B cell (primary cell): Measurements from ENCODE around the gene BCAR1. TPM values are rescaled to one million over a fixed set of nuclear protein-coding genes. Genes with fewer than 3 reads are reported as not detected.
"Not testable (repeated sequence)": the region's sequence is repeated elsewhere in the genome, so short reads cannot be mapped to it uniquely, and the experiment has no call there.

Source experiments
- ATAC-seq: fragments of 200-7000 bp; cut with Tn5 transposase; one replicate; pipeline ENCODE4 v1.10.0; 2021; ENCODE audit warnings: low read depth, mild to moderate bottlenecking, moderate number of reproducible peaks, moderate library complexity
- CTCF ChIA-PET: fragments of 350-600 bp; sonication (Branson Sonifier 250); formaldehyde crosslinking; loops from one replicate; lab custom pipeline; 2021; ENCODE audit warnings: antibody characterized with exemption, inconsistent platforms; lab: Charles Lee
- POLR2A ChIA-PET: fragments of 350-600 bp; sonication (Branson Sonifier 250); formaldehyde crosslinking; loops from one replicate; lab custom pipeline; 2021; ENCODE audit warnings: antibody characterized with exemption; lab: Charles Lee
- DNase-seq: peaks from one replicate; pipeline ENCODE4 v3.0.0; 2013
- H2AFZ ChIP-seq: 2 replicates; pipeline ENCODE4 v1.6.1; 2012; ENCODE audit warnings: mild to moderate bottlenecking, low read depth, low read length; ENCODE audit not compliant: insufficient read depth, poor library complexity, severe bottlenecking
- H3K27ac ChIP-seq, 2 donors: 1 replicate in 1 of 2; 2 replicates in 1 of 2; pipeline ENCODE4 v1.5.1; 2012 to 2013; ENCODE audit warnings: low read length in 2 of 2, mild to moderate bottlenecking in 2 of 2, moderate library complexity in 1 of 2
- H3K27me3 ChIP-seq, 4 experiments: fragments of 200-600 bp in 1 of 4; sonication (generic) in 1 of 4; replicated peaks in 1 of 4; 1 replicate in 2 of 4; 2 replicates in 2 of 4; pipeline versions ENCODE4 v1.6.1 to v1.7.0; 2013 to 2016; ENCODE audit warnings: low read length in 3 of 4, mild to moderate bottlenecking in 2 of 4, mixed read lengths in 1 of 4, moderate library complexity in 1 of 4; ENCODE audit not compliant: insufficient read depth in 4 of 4, control insufficient read depth in 3 of 4; ENCODE audit errors: control extremely low read depth in 1 of 4
- H3K36me3 ChIP-seq, 2 experiments: replicated peaks in 1 of 2; 1 replicate in 1 of 2; 2 replicates in 1 of 2; pipeline versions ENCODE4 v1.6.1 to v1.7.1; 2013; ENCODE audit warnings: low read length in 1 of 2; ENCODE audit not compliant: insufficient read depth in 2 of 2, control insufficient read depth in 1 of 2; ENCODE audit errors: control extremely low read depth in 1 of 2, extremely low read depth in 1 of 2
- H3K4me1 ChIP-seq, 2 donors: fragments of 200-600 bp in 1 of 2; sonication (generic) in 1 of 2; 1 replicate in 1 of 2; 2 replicates in 1 of 2; pipeline versions ENCODE4 v1.5.1 to v1.6.1; 2013 to 2017; ENCODE audit warnings: low read length in 2 of 2; ENCODE audit not compliant: control insufficient read depth in 2 of 2, insufficient read depth in 2 of 2
- H3K4me2 ChIP-seq: replicated peaks from 2 replicates; pipeline ENCODE3; 2012; ENCODE audit warnings: mild to moderate bottlenecking, low read depth, low read length; ENCODE audit not compliant: poor library complexity, severe bottlenecking
- H3K4me3 ChIP-seq, 5 experiments: fragments of 200-600 bp in 1 of 5; sonication (generic) in 1 of 5; 1 replicate in 3 of 5; 2 replicates in 2 of 5; pipeline versions ENCODE4 v1.5.1 to v1.7.0; 2011 to 2016; ENCODE audit warnings: low read length in 4 of 5, mild to moderate bottlenecking in 4 of 5, low read depth in 2 of 5, control low read depth in 1 of 5, moderate library complexity in 1 of 5; ENCODE audit not compliant: insufficient read depth in 1 of 5; ENCODE audit errors: control extremely low read depth in 1 of 5, extremely low read depth in 1 of 5
- H3K79me2 ChIP-seq: fragments of 200-600 bp; sonication (generic); one replicate; pipeline ENCODE4 v1.6.0; 2016; ENCODE audit warnings: low read length; ENCODE audit not compliant: control insufficient read depth, insufficient read depth
- H3K9ac ChIP-seq: fragments of 200-600 bp; sonication (generic); 2 replicates; pipeline ENCODE4 v1.6.1; 2017; ENCODE audit warnings: mild to moderate bottlenecking, low read length, moderate library complexity
- H3K9me3 ChIP-seq, 3 donors: one replicate each; pipeline versions ENCODE4 v1.6.1 to v1.7.1; 2013; ENCODE audit warnings: low read length in 2 of 3; ENCODE audit not compliant: control insufficient read depth in 2 of 3, insufficient read depth in 1 of 3; ENCODE audit errors: control extremely low read depth in 1 of 3
- H4K20me1 ChIP-seq: 2 replicates; pipeline ENCODE4 v1.6.0; 2012; ENCODE audit warnings: mild to moderate bottlenecking, low read length; ENCODE audit not compliant: insufficient read depth, control insufficient read depth, poor library complexity, severe bottlenecking
- H3K27ac Mint-ChIP-seq: one replicate; pipeline ENCODE4 v1.8.0; 2021; ENCODE audit warnings: mixed read lengths
- H3K27me3 Mint-ChIP-seq: one replicate; pipeline ENCODE4 v1.8.0; 2021; ENCODE audit warnings: mixed read lengths
- H3K4me1 Mint-ChIP-seq: one replicate; pipeline ENCODE4 v1.8.0; 2021; ENCODE audit warnings: mixed read lengths
- H3K4me3 Mint-ChIP-seq: one replicate; pipeline ENCODE4 v1.8.0; 2021; ENCODE audit warnings: mixed read lengths
- H3K9me3 Mint-ChIP-seq: one replicate; pipeline ENCODE4 v1.8.0; 2022; ENCODE audit warnings: mixed read lengths; ENCODE audit not compliant: insufficient read depth
- CTCF ChIP-seq: fragments of 200-600 bp; IDR thresholded peaks from one replicate; pipeline ENCODE4 v1.8.0; 2022; ENCODE audit warnings: antibody characterized with exemption, mild to moderate bottlenecking
- EZH2 ChIP-seq: IDR thresholded peaks from 2 replicates; pipeline ENCODE4 v1.6.1; 2012; ENCODE audit warnings: borderline replicate concordance, low read depth, mild to moderate bottlenecking, moderate library complexity, low read length; ENCODE audit not compliant: insufficient read depth, poor library complexity, severe bottlenecking
- WGBS: methylation state at CpG from one replicate; pipeline ENCODE4 v1.1.5; 2013; ENCODE audit warnings: missing lambda C conversion rate; ENCODE audit not compliant: insufficient coverage; 5-methylcytosine and 5-hydroxymethylcytosine counted together
- intact Hi-C: fragments of 100-400 bp; cut with micrococcal nuclease; formaldehyde crosslinking; loops from one replicate; pipeline ENCODE4 v1.10.0; 2022
- polyA plus RNA-seq: library from polyadenylated mRNA; depleted of rRNA; stranded (reverse); fragments of >200 nt; gene quantifications from 2 replicates; pipeline ENCODE4 v1.2.3, GENCODE V29; 2012
- total RNA-seq, 2 donors: library from RNA; stranded (reverse); fragments of 120-200 nt in 1 of 2; gene quantifications; 1 replicate in 1 of 2; 2 replicates in 1 of 2; pipeline versions ENCODE4 v1.2.3 to v1.2.4, GENCODE V29; 2013 to 2022

Gene BCAR1
- total and polyA plus RNA-seq, 2 donors (not counting 1 experiment from before 2014, with no cell fraction given): not detected

- TF ChIP-seq CTCF (no peak), EZH2 (no peak)
- 99% methylated on average over 13 of the region's 13 CpGs for WGBS
- H3K27me3 Mint-ChIP-seq: peaks cover 71% of the 10 kb centered on the region
- Histone ChIP-seq H3K4me2 (no peak overlapping the region), H3K79me2 (no peaks in the 10 kb centered on the region), H3K4me1 (peaks cover 0 to 10% of the 10 kb centered on the region in 2 donors), H3K9ac (no peak overlapping the region), H3K27ac (no peak overlapping the region), H3K27me3 (peaks cover 0 to 88% (median 8%) of the 10 kb centered on the region in 4 experiments), H2AFZ (no peak overlapping the region), H3K9me3 (peaks cover 0 to 7% (median 0%) of the 10 kb centered on the region in 3 donors), H3K4me3 (no peak overlapping the region), H3K36me3 (no peaks in the 10 kb centered on the region), H4K20me1 (no peaks in the 10 kb centered on the region)
- intact Hi-C loops: no loop called here
- H3K9me3 Mint-ChIP-seq: no peaks in the 10 kb centered on the region
- H3K4me1 Mint-ChIP-seq: peaks cover 8% of the 10 kb centered on the region
- ChIA-PET POLR2A (no interaction called here), CTCF (no interaction called here)
- ATAC-seq (no peak), DNase-seq (no peak)
- H3K4me3 Mint-ChIP-seq: no peak overlapping the region
- no peak overlapping the region for H3K27ac Mint-ChIP-seq
Observed at GRCh38 chr16:75241955-75242354, 9.5 kb downstream of the BCAR1 start.

GRCh38 chr16:75241412-75241811 is 10.0 kb downstream of the BCAR1 start:
- Histone ChIP-seq H4K20me1 (no peaks in the 10 kb centered on the region), H3K9ac (no peak overlapping the region), H3K27ac (no peak overlapping the region), H3K9me3 (peaks cover 0 to 7% (median 0%) of the 10 kb centered on the region in 3 donors), H3K4me2 (no peak overlapping the region), H3K36me3 (no peaks in the 10 kb centered on the region), H2AFZ (no peak overlapping the region), H3K27me3 (peaks cover 0 to 88% (median 8%) of the 10 kb centered on the region in 4 experiments), H3K4me3 (no peak overlapping the region), H3K4me1 (peaks cover 0 to 10% of the 10 kb centered on the region in 2 donors), H3K79me2 (no peaks in the 10 kb centered on the region)
- Mint-ChIP-seq H3K4me3 (no peak overlapping the region), H3K27me3 (peaks cover 68% of the 10 kb centered on the region), H3K4me1 (peaks cover 8% of the 10 kb centered on the region), H3K27ac (no peak overlapping the region), H3K9me3 (no peaks in the 10 kb centered on the region)
- TF ChIP-seq CTCF (no peak), EZH2 (no peak)
- 78% methylated on average over 8 of the region's 8 CpGs for WGBS
- intact Hi-C loops: no loop called here
- ChIA-PET CTCF (no interaction called here), POLR2A (no interaction called here)
- ATAC-seq (no peak), DNase-seq (no peak)

- H3K9ac ChIP-seq, DNase-seq, intact Hi-C loops, H3K4me3 ChIP-seq, POLR2A ChIA-PET, H3K4me1 Mint-ChIP-seq, ATAC-seq, H3K79me2 ChIP-seq, H3K36me3 ChIP-seq, H3K4me2 ChIP-seq, H4K20me1 ChIP-seq, H3K27ac ChIP-seq, H3K9me3 Mint-ChIP-seq, H3K27ac Mint-ChIP-seq, H3K4me3 Mint-ChIP-seq, H2AFZ ChIP-seq: not testable (repeated sequence)
- H3K27me3 Mint-ChIP-seq: peaks cover 67% of the 10 kb centered on the region
- Histone ChIP-seq H3K4me1 (peaks cover 0 to 10% of the 10 kb centered on the region in 2 donors), H3K27me3 (peaks cover 0 to 89% (median 9%) of the 10 kb centered on the region in 4 experiments), H3K9me3 (peaks cover 0 to 12% (median 0%) of the 10 kb centered on the region in 3 donors)
- WGBS: 99% methylated on average over 7 of the region's 7 CpGs
- CTCF ChIA-PET: interaction anchor here (0.6 kb wide), 1 partner anchor 144 kb away, joined by 3 read pairs; no protein-coding TSS in a partner anchor
Observed at GRCh38 chr16:75240633-75241032, 10.8 kb downstream of the BCAR1 start.
